ENCODE data around the gene VAMP7.
"Not testable (repeated sequence)": the region's sequence is repeated elsewhere in the genome, so short reads cannot be mapped to it uniquely, and the experiment has no call there.

VAMP7 gene

GRCh38 chrX:155930852-155931618, 49.9 kb downstream of the VAMP7 start:
- H3K9ac ChIP-seq (ENCODE audit: low read length); H3K9me3 ChIP-seq (ENCODE audit: control insufficient read depth, low read length); H3K4me3 ChIP-seq (ENCODE audit: low read length); H3K4me1 ChIP-seq (ENCODE audit: control insufficient read depth, insufficient read depth, low read length); H3K36me3 ChIP-seq (ENCODE audit: control insufficient read depth, insufficient read depth, low read length); H3K27me3 ChIP-seq (ENCODE audit: control insufficient read depth, insufficient read depth, low read length): not testable (repeated sequence)

GRCh38 chrX:155938132-155938531, 57.0 kb downstream of the VAMP7 start:
- H3K36me3 ChIP-seq (ENCODE audit: control insufficient read depth, insufficient read depth, low read length): no peaks in the 10 kb centered on the region
- H3K4me1 ChIP-seq (ENCODE audit: control insufficient read depth, insufficient read depth, low read length): no peaks in the 10 kb centered on the region
- H3K9ac ChIP-seq (ENCODE audit: low read length): no peak overlapping the region
- H3K9me3 ChIP-seq (ENCODE audit: control insufficient read depth, low read length): no peaks in the 10 kb centered on the region
- no peak overlapping the region for H3K4me3 ChIP-seq (ENCODE audit: low read length)
- H3K27me3 ChIP-seq (ENCODE audit: control insufficient read depth, insufficient read depth, low read length): no peaks in the 10 kb centered on the region

DNA sequence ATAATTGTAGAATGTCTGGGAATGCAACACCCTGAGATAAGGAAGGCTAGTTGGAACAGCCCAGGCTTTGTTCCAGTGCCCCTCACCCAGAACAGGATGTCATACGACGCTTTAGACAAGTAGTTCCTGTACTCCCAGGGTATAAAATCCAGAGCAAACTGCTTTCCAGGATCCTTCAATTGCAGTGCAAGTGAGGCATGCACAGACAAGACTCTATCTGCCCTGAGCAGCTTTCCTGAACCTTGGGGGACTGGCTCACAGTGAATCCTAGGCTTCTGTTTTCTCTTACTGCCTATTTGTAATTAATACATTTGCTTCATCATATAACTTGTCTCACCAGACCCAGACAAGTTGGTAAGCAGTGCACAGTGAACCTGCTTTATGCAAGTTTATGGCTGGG, 68.0 kb downstream of the VAMP7 start:
- Histone ChIP-seq H3K36me3 (ENCODE audit: control insufficient read depth, insufficient read depth, low read length) (no peaks in the 10 kb centered on the region), H3K9ac (ENCODE audit: low read length) (no peak overlapping the region), H3K9me3 (ENCODE audit: control insufficient read depth, low read length) (no peaks in the 10 kb centered on the region), H3K4me3 (ENCODE audit: low read length) (no peak overlapping the region), H3K4me1 (ENCODE audit: control insufficient read depth, insufficient read depth, low read length) (no peaks in the 10 kb centered on the region), H3K27me3 (ENCODE audit: control insufficient read depth, insufficient read depth, low read length) (no peaks in the 10 kb centered on the region)

- no peaks in the 10 kb centered on the region for H3K9me3 ChIP-seq (ENCODE audit: control insufficient read depth, low read length)
- H3K9ac ChIP-seq (ENCODE audit: low read length): no peak overlapping the region
- no peaks in the 10 kb centered on the region for H3K27me3 ChIP-seq (ENCODE audit: control insufficient read depth, insufficient read depth, low read length)
- no peak overlapping the region for H3K4me3 ChIP-seq (ENCODE audit: low read length)
- H3K4me1 ChIP-seq (ENCODE audit: control insufficient read depth, insufficient read depth, low read length): no peaks in the 10 kb centered on the region
- no peaks in the 10 kb centered on the region for H3K36me3 ChIP-seq (ENCODE audit: control insufficient read depth, insufficient read depth, low read length)
Measured at GRCh38 chrX:155951237-155951789, 70.2 kb downstream of the VAMP7 start.

DNA sequence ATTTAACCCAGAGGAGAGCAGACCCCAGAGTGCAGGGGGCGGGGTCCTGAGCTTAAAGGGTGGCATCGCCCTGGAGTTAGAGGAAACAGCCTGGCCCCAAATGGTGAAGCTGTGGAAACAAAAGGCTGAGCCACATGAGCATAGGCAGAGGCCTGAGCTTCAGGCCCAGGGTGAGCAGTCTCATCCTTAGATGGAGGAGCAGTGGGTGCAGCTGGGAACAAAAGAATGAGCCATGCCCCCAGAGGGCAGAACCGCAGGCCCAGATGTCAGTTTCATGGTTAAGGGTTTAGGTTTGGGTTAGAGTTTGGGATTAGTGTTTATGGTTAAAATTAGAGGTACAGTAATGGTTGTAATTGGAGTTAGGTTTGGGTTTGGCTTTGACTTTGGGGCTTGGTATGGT, 71.9 kb downstream of the VAMP7 start:
- Histone ChIP-seq H3K4me3 (ENCODE audit: low read length) (no peak overlapping the region), H3K9me3 (ENCODE audit: control insufficient read depth, low read length) (no peaks in the 10 kb centered on the region), H3K27me3 (ENCODE audit: control insufficient read depth, insufficient read depth, low read length) (no peaks in the 10 kb centered on the region), H3K4me1 (ENCODE audit: control insufficient read depth, insufficient read depth, low read length) (no peaks in the 10 kb centered on the region), H3K36me3 (ENCODE audit: control insufficient read depth, insufficient read depth, low read length) (no peaks in the 10 kb centered on the region), H3K9ac (ENCODE audit: low read length) (no peak overlapping the region)

- Histone ChIP-seq H3K9me3 (ENCODE audit: control insufficient read depth, low read length) (no peaks in the 10 kb centered on the region), H3K9ac (ENCODE audit: low read length) (no peak overlapping the region), H3K4me1 (ENCODE audit: control insufficient read depth, insufficient read depth, low read length) (no peaks in the 10 kb centered on the region), H3K27me3 (ENCODE audit: control insufficient read depth, insufficient read depth, low read length) (no peaks in the 10 kb centered on the region), H3K4me3 (ENCODE audit: low read length) (no peak overlapping the region), H3K36me3 (ENCODE audit: control insufficient read depth, insufficient read depth, low read length) (no peaks in the 10 kb centered on the region)
Measured at GRCh38 chrX:155954793-155955192, 73.6 kb downstream of the VAMP7 start.

- H3K27me3 ChIP-seq (ENCODE audit: control insufficient read depth, insufficient read depth, low read length): no peaks in the 10 kb centered on the region
- H3K36me3 ChIP-seq (ENCODE audit: control insufficient read depth, insufficient read depth, low read length): no peaks in the 10 kb centered on the region
- no peaks in the 10 kb centered on the region for H3K4me1 ChIP-seq (ENCODE audit: control insufficient read depth, insufficient read depth, low read length)
- H3K9ac ChIP-seq (ENCODE audit: low read length): no peak overlapping the region
- no peaks in the 10 kb centered on the region for H3K9me3 ChIP-seq (ENCODE audit: control insufficient read depth, low read length)
- H3K4me3 ChIP-seq (ENCODE audit: low read length): no peak overlapping the region
Measured at GRCh38 chrX:155956099-155956498, 75.0 kb downstream of the VAMP7 start.

GRCh38 chrX:155956649-155957048, 75.5 kb downstream of the VAMP7 start:
- Histone ChIP-seq H3K9me3 (ENCODE audit: control insufficient read depth, low read length) (no peaks in the 10 kb centered on the region), H3K27me3 (ENCODE audit: control insufficient read depth, insufficient read depth, low read length) (no peaks in the 10 kb centered on the region), H3K4me3 (ENCODE audit: low read length) (no peak overlapping the region), H3K4me1 (ENCODE audit: control insufficient read depth, insufficient read depth, low read length) (no peaks in the 10 kb centered on the region), H3K9ac (ENCODE audit: low read length) (no peak overlapping the region), H3K36me3 (ENCODE audit: control insufficient read depth, insufficient read depth, low read length) (no peaks in the 10 kb centered on the region)

- Histone ChIP-seq H3K4me1 (ENCODE audit: control insufficient read depth, insufficient read depth, low read length) (no peaks in the 10 kb centered on the region), H3K36me3 (ENCODE audit: control insufficient read depth, insufficient read depth, low read length) (no peaks in the 10 kb centered on the region), H3K4me3 (ENCODE audit: low read length) (no peak overlapping the region), H3K9ac (ENCODE audit: low read length) (no peak overlapping the region), H3K9me3 (ENCODE audit: control insufficient read depth, low read length) (no peaks in the 10 kb centered on the region), H3K27me3 (ENCODE audit: control insufficient read depth, insufficient read depth, low read length) (no peaks in the 10 kb centered on the region)
Measured at GRCh38 chrX:155957843-155958242, 76.7 kb downstream of the VAMP7 start.

GRCh38 chrX:155959018-155959587, 78.0 kb downstream of the VAMP7 start:
- Histone ChIP-seq H3K9me3 (ENCODE audit: control insufficient read depth, low read length) (no peaks in the 10 kb centered on the region), H3K4me1 (ENCODE audit: control insufficient read depth, insufficient read depth, low read length) (no peaks in the 10 kb centered on the region), H3K9ac (ENCODE audit: low read length) (no peak overlapping the region), H3K27me3 (ENCODE audit: control insufficient read depth, insufficient read depth, low read length) (no peaks in the 10 kb centered on the region), H3K36me3 (ENCODE audit: control insufficient read depth, insufficient read depth, low read length) (no peaks in the 10 kb centered on the region), H3K4me3 (ENCODE audit: low read length) (no peak overlapping the region)

GRCh38 chrX:155962906-155963305, 81.8 kb downstream of the VAMP7 start:
- no peaks in the 10 kb centered on the region for H3K4me1 ChIP-seq (ENCODE audit: control insufficient read depth, insufficient read depth, low read length)
- H3K9ac ChIP-seq (ENCODE audit: low read length): no peak overlapping the region
- H3K4me3 ChIP-seq (ENCODE audit: low read length): no peak overlapping the region

DNA sequence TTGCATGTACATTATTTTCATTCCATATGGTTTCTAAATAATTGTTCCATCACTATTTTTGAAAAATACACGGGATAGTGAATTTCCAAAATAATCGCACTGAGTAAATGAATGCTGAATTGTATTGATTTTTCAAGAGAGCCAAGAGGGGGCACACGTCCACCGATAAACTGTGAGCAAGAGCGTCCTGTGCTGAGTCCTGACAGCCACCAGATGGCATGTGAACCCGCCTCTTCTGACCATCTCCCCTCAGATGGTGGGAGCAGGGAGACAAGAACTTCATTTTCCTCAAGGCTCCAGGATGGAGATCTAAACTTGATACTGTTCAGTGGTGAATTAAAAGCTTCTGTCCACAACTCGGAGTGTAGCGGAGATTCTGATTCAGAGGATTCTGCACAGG, 85.7 kb downstream of the VAMP7 start:
- Histone ChIP-seq H3K9ac (ENCODE audit: low read length) (no peak overlapping the region), H3K27me3 (ENCODE audit: control insufficient read depth, insufficient read depth, low read length) (no peaks in the 10 kb centered on the region), H3K4me3 (ENCODE audit: low read length) (no peak overlapping the region), H3K4me1 (ENCODE audit: control insufficient read depth, insufficient read depth, low read length) (no peaks in the 10 kb centered on the region), H3K36me3 (ENCODE audit: control insufficient read depth, insufficient read depth, low read length) (no peaks in the 10 kb centered on the region), H3K9me3 (ENCODE audit: control insufficient read depth, low read length) (no peaks in the 10 kb centered on the region)

More at GRCh38 chrX:155962906-155963305, 81.8 kb downstream of the VAMP7 start:
- Histone ChIP-seq H3K36me3 (ENCODE audit: control insufficient read depth, insufficient read depth, low read length) (no peaks in the 10 kb centered on the region), H3K9me3 (ENCODE audit: control insufficient read depth, low read length) (no peaks in the 10 kb centered on the region), H3K27me3 (ENCODE audit: control insufficient read depth, insufficient read depth, low read length) (no peaks in the 10 kb centered on the region)

Data from mucosa of stomach (tissue), 1 donor.